ENCODE data around the gene BABAM2. TPM values are rescaled to one million over a fixed set of nuclear protein-coding genes. Genes with fewer than 3 reads are reported as not detected.

The BABAM2 gene
- total RNA-seq, 1 donor = 28.5 TPM

GRCh38 chr2:28239207-28239606 lies 348.7 kb downstream of the BABAM2 start:
- TF ChIP-seq CTCF (IDR thresholded peaks at IDR 0.05; ENCODE audit: insufficient read depth, low read depth, low read length) = no peak
- H3K4me3 ChIP-seq (ENCODE audit: low read depth, low read length) = no peak overlapping the region

GRCh38 chr2:28240937-28241336 lies 350.4 kb downstream of the BABAM2 start:
- DNase-seq (ENCODE audit: low read depth) = no peak
- no peak for TF ChIP-seq CTCF (IDR thresholded peaks at IDR 0.05; ENCODE audit: insufficient read depth, low read depth, low read length)
- H3K4me3 ChIP-seq (ENCODE audit: low read depth, low read length) = no peak overlapping the region

More at GRCh38 chr2:28239207-28239606, 348.7 kb downstream of the BABAM2 start:
- no peak for DNase-seq (ENCODE audit: low read depth)

- no peak for TF ChIP-seq CTCF (IDR thresholded peaks at IDR 0.05; ENCODE audit: insufficient read depth, low read depth, low read length)
- DNase-seq (ENCODE audit: low read depth) = no peak
- H3K4me3 ChIP-seq (ENCODE audit: low read depth, low read length) = no peak overlapping the region
These were observed 356.8 kb downstream of the BABAM2 start for GRCh38 chr2:28247290-28247689.

- no peak overlapping the region for H3K4me3 ChIP-seq (ENCODE audit: low read depth, low read length)
- no peak for TF ChIP-seq CTCF (IDR thresholded peaks at IDR 0.05; ENCODE audit: insufficient read depth, low read depth, low read length)
- DNase-seq (ENCODE audit: low read depth) = no peak
These were observed 357.2 kb downstream of the BABAM2 start for GRCh38 chr2:28247734-28248133.

- no peak for DNase-seq (ENCODE audit: low read depth)
- no peak for TF ChIP-seq CTCF (IDR thresholded peaks at IDR 0.05; ENCODE audit: insufficient read depth, low read depth, low read length)
- H3K4me3 ChIP-seq (ENCODE audit: low read depth, low read length) = no peak overlapping the region
These were observed 358.0 kb downstream of the BABAM2 start for GRCh38 chr2:28248511-28248910.

- H3K4me3 ChIP-seq (ENCODE audit: low read depth, low read length) = no peak overlapping the region
- peak; percentile 72 for DNase-seq (ENCODE audit: low read depth)
- no peak for TF ChIP-seq CTCF (IDR thresholded peaks at IDR 0.05; ENCODE audit: insufficient read depth, low read depth, low read length)
These were observed 359.5 kb downstream of the BABAM2 start for GRCh38 chr2:28250006-28250405.

GRCh38 chr2:28251337-28251736 lies 360.8 kb downstream of the BABAM2 start:
- no peak overlapping the region for H3K4me3 ChIP-seq (ENCODE audit: low read depth, low read length)
- no peak for TF ChIP-seq CTCF (IDR thresholded peaks at IDR 0.05; ENCODE audit: insufficient read depth, low read depth, low read length)
- DNase-seq (ENCODE audit: low read depth) = no peak
